ENCODE results near the gene HMCN2. TPM values are rescaled to one million over a fixed set of nuclear protein-coding genes. Genes with fewer than 3 reads are reported as not detected.

The HMCN2 gene
- total and polyA plus RNA-seq, 8 donors = 1.1 to 21.1 (median 5.0) TPM

DNA sequence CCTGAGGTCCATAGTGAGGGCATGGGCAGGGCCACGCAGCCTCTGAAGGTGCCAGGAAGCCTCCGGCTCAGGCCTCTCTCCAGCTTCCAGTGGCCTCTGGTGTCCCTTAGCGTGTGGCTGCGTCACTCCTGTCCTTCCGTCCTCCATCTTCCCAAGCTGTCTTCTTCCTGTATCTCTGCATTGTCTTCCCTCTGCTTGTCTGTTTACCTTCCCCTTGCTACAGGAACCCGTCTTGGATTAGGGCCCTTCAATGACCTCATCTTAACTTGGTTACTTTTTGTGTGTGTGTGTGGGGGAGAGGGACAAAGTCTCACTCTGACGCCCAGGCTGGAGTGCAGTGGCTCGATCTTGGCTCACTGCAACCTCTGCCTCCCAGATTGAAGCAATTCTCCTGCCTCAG, 193.6 kb downstream of the HMCN2 start:
- TF ChIP-seq POLR2AphosphoS5 (IDR thresholded peaks at IDR 0.05) = no peak
- TF ChIP-seq, protein P1, sequence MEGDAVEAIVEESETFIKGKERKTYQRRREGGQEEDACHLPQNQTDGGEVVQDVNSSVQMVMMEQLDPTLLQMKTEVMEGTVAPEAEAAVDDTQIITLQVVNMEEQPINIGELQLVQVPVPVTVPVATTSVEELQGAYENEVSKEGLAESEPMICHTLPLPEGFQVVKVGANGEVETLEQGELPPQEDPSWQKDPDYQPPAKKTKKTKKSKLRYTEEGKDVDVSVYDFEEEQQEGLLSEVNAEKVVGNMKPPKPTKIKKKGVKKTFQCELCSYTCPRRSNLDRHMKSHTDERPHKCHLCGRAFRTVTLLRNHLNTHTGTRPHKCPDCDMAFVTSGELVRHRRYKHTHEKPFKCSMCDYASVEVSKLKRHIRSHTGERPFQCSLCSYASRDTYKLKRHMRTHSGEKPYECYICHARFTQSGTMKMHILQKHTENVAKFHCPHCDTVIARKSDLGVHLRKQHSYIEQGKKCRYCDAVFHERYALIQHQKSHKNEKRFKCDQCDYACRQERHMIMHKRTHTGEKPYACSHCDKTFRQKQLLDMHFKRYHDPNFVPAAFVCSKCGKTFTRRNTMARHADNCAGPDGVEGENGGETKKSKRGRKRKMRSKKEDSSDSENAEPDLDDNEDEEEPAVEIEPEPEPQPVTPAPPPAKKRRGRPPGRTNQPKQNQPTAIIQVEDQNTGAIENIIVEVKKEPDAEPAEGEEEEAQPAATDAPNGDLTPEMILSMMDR (IDR thresholded peaks at IDR 0.05) = no peak
- no peak for TF ChIP-seq POLR2A (IDR thresholded peaks at IDR 0.05)
- TF ChIP-seq EP300 (IDR thresholded peaks at IDR 0.05) = no peak
- Histone ChIP-seq H3K4me1 (peaks cover 0 to 13% (median 4%) of the 10 kb centered on the region in 4 donors), H3K27me3 (peaks cover 0 to 13% (median 0%) of the 10 kb centered on the region in 3 donors), H3K27ac (no peak overlapping the region), H3K9me3 (no peaks in the 10 kb centered on the region), H3K4me3 (no peak overlapping the region), H3K36me3 (peaks cover 0 to 32% (median 27%) of the 10 kb centered on the region in 4 donors)
- WGBS, 5 donors = 71 to 82% (median 77%) methylated on average over 8 of the region's 8 CpGs
- intact Hi-C loops (cut with DNase I; ENCODE audit: low total_unique reads) = no loop called here
- DNase-seq = no peak

DNA sequence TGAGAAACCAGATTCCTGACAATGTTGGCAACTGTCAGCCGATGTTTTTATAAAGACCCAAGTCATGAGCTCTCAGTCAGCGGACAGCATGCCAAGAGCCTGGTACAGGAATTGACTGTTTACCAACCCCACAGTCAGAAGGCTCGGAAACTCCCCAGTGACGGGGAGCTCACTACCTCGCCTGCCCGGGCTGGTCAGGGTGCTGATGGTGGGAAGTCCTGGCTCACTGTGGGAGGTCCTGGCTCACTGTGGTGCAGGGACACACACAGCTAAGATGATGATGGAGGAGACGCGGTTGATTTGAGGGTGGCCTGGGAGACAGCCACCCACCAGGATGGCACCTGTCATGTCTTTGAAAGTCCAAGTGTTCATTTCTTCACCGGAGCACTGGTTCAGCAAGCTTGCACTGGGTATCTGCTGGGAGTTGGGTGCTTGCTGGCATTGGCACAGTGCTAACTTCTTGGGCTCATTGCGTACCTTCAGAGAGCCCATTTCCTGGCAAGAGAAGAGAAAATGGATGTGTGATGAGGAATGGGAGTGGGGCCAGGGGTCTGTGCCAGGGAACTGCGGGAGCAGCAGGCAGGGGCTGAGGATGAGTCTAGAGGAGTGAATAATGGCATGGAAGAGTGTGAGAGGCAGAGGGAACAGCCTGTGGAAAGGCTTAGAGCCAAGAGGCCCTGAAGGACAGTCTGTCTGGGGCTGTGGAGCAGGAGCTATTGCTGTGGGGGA, 194.5 kb downstream of the HMCN2 start:
- Histone ChIP-seq H3K4me1 (peaks cover 0 to 11% (median 4%) of the 10 kb centered on the region in 4 donors), H3K4me3 (no peak overlapping the region), H3K27ac (no peak overlapping the region), H3K27me3 (peaks cover 0 to 13% (median 0%) of the 10 kb centered on the region in 3 donors), H3K36me3 (peaks cover 0 to 40% (median 35%) of the 10 kb centered on the region in 4 donors), H3K9me3 (no peaks in the 10 kb centered on the region)
- DNase-seq = no peak
- 78 to 86% (median 82%) methylated on average over 11 of the region's 11 CpGs for WGBS, 5 donors
- intact Hi-C loops (cut with DNase I; ENCODE audit: low total_unique reads) = loop anchor here (5.0 kb wide), 1 partner anchor 222 kb away; no protein-coding TSS in a partner anchor
- TF ChIP-seq EP300 (IDR thresholded peaks at IDR 0.05) (no peak), POLR2AphosphoS5 (IDR thresholded peaks at IDR 0.05) (no peak), POLR2A (IDR thresholded peaks at IDR 0.05) (no peak)
- TF ChIP-seq, protein P1 (IDR thresholded peaks at IDR 0.05) = no peak

DNA sequence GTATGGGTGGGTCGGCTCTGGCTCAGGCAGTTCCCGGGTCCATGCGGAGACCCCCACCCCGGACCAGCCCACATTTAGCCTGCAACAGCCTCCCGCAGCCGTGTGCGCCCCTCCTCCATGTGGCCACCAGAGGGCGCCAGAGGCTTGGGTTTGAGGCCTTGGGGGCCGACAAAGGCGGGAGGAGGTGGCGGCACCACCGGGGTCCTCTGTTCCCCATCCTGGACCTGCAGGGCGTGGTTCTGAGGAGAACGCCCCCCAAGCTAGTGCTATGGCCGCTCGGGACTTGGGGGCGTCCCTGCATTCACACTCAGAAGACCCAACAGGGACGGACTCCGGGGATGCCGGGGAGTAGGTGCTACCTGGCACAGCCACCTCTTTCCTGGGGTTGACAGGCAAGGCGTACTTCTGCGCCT, 195.7 kb downstream of the HMCN2 start:
- DNase-seq = peak; percentile 73 to 84
- Histone ChIP-seq H3K9me3 (no peaks in the 10 kb centered on the region), H3K4me3 (no peak overlapping the region), H3K4me1 (peaks cover 0 to 11% (median 4%) of the 10 kb centered on the region in 4 donors), H3K36me3 (peaks cover 0 to 51% (median 46%) of the 10 kb centered on the region in 4 donors), H3K27ac (no peak overlapping the region), H3K27me3 (peaks cover 0 to 20% (median 0%) of the 10 kb centered on the region in 3 donors)
- intact Hi-C loops (cut with DNase I; ENCODE audit: low total_unique reads) = loop anchor here (5.0 kb wide), 1 partner anchor 221 kb away; no protein-coding TSS in a partner anchor
- TF ChIP-seq, protein P1 (IDR thresholded peaks at IDR 0.05) = peak in 5 of 7 experiments; percentile 67 to 94 (median 86)
- TF ChIP-seq POLR2A (IDR thresholded peaks at IDR 0.05) = no peak
- 16 to 23% (median 19%) methylated on average over 13 to 22 of the region's 22 CpGs for WGBS, 5 donors

DNA sequence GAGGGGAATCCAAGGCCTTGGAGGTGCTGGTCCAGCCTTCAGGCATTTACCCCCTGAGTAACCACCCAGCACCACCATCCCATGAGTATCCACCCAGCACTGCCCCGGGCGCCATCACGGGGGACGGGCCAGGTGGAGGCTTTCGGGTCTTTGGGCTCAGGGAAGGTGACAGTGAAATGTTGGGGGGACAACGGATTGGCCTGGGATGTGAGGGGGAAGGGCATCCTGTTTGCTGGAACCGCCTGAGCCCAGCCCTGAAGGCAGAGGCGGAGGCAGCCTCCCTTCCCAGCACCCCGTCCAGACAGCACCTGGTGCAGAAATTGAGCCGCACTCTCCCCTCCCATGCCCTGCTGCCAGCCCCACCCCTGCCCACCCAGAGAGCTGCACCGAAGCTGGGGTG, 196.2 kb downstream of the HMCN2 start:
- no peak overlapping the region for H3K4me3 ChIP-seq
- WGBS, 5 donors = 73 to 87% (median 84%) methylated on average over 7 to 11 of the region's 11 CpGs
- DNase-seq = no peak
- H3K27ac ChIP-seq = no peak overlapping the region
- H3K27me3 ChIP-seq = peaks cover 0 to 23% (median 0%) of the 10 kb centered on the region in 3 donors
- intact Hi-C loops (cut with DNase I; ENCODE audit: low total_unique reads) = loop anchor here (5.0 kb wide), 1 partner anchor 221 kb away; no protein-coding TSS in a partner anchor
- TF ChIP-seq, protein P1 (IDR thresholded peaks at IDR 0.05) = no peak
- no peak for TF ChIP-seq POLR2A (IDR thresholded peaks at IDR 0.05)
- no peak for TF ChIP-seq EP300 (IDR thresholded peaks at IDR 0.05)
- no peak for TF ChIP-seq POLR2AphosphoS5 (IDR thresholded peaks at IDR 0.05)
- H3K4me1 ChIP-seq = peaks cover 0 to 11% (median 4%) of the 10 kb centered on the region in 4 donors
- H3K36me3 ChIP-seq = peaks cover 0 to 56% (median 51%) of the 10 kb centered on the region in 4 donors
- no peaks in the 10 kb centered on the region for H3K9me3 ChIP-seq

All from stomach (tissue), 9 donors.